HepG2 (cell line): ENCODE results near the gene RPA1. TPM values are rescaled to one million over a fixed set of nuclear protein-coding genes. Genes with fewer than 3 reads are reported as not detected.

Experiments
- CBX1 ChIP-seq: IDR thresholded peaks from one replicate; pipeline ENCODE4 v1.6.1; 2016; ENCODE audit warnings: antibody characterized with exemption, low read depth
- FOXO1 ChIP-seq: sonication (generic); formaldehyde crosslinking; IDR thresholded peaks from 2 replicates; pipeline ENCODE4 v1.4.0; 2020; ENCODE audit warnings: missing genetic modification reagents
- POLR2AphosphoS2 ChIP-seq: IDR thresholded peaks from 2 replicates; pipeline ENCODE4 v1.6.1; 2011; ENCODE audit warnings: low read depth, low read length, improper control_type of control experiment
- ZBTB3 ChIP-seq: sonication (generic); formaldehyde crosslinking; IDR thresholded peaks from 2 replicates; pipeline ENCODE4 v1.4.0; 2020; ENCODE audit warnings: low read depth, mild to moderate bottlenecking, moderate library complexity, missing genetic modification reagents, borderline replicate concordance
- ZNF556 ChIP-seq: sonication (generic); formaldehyde crosslinking; IDR thresholded peaks from 2 replicates; pipeline ENCODE4 v1.4.0; 2020; ENCODE audit warnings: mild to moderate bottlenecking, missing genetic modification reagents, borderline replicate concordance
- ZNF609 ChIP-seq: sonication (generic); formaldehyde crosslinking; IDR thresholded peaks from 2 replicates; pipeline ENCODE4 v1.4.0; 2020; ENCODE audit warnings: mild to moderate bottlenecking, missing genetic modification reagents, borderline replicate concordance
- ZNF713 ChIP-seq: sonication (generic); formaldehyde crosslinking; IDR thresholded peaks from 2 replicates; pipeline ENCODE4 v1.4.0; 2020; ENCODE audit warnings: mild to moderate bottlenecking, missing genetic modification reagents
- polyA plus RNA-seq, 8 experiments: library from polyadenylated mRNA; depleted of rRNA in 3 of 8; stranded (reverse) in 7 of 8; unstranded in 1 of 8; fragments of >200 nt; fragmentation: Illumina TruSeq in 4 of 8; extraction: Trizol in 4 of 8; gene quantifications; 2 replicates each; pipeline versions ENCODE4 v1.2.1 to v1.2.3, GENCODE V29; 2011 to 2016; ENCODE audit warnings: low read depth in 4 of 8, missing spikeins in 1 of 8, mixed read lengths in 1 of 8; ENCODE audit not compliant: insufficient read depth in 1 of 8
- total RNA-seq, 5 experiments: library from RNA; depleted of rRNA; stranded (reverse); fragments of >200 nt; fragmentation: Illumina TruSeq; extraction: Trizol; gene quantifications; 2 replicates each; pipeline ENCODE4 v1.2.3, GENCODE V29; 2016; ENCODE audit warnings: low read depth in 1 of 5
- TF ChIP-seq, protein P1 (sequence below), 2 experiments: sonication (generic) in 1 of 2; formaldehyde crosslinking in 1 of 2; IDR thresholded peaks; 2 replicates each; pipeline versions ENCODE4 v1.5.1 to v1.6.1; 2011 to 2020; ENCODE audit warnings: borderline replicate concordance in 1 of 2, low read depth in 1 of 2, low read length in 1 of 2, mild to moderate bottlenecking in 1 of 2, missing genetic modification reagents in 1 of 2, moderate library complexity in 1 of 2

RPA1 gene
- total and polyA plus RNA-seq, 2 of the 13 experiments (the other 11 are each of a cell fraction or from before 2014, with no cell fraction given), result 13.9 to 37.6 TPM

GRCh38 chr17:1909985-1910384 is 80.2 kb downstream of the RPA1 start (continued):
- TF ChIP-seq ZNF609 (CRISPR knock-in tag) (peak; percentile 54; the same call in 1 of the 2 replicates), ZBTB3 (CRISPR knock-in tag) (no peak), CBX1 (no peak), ZNF713 (CRISPR knock-in tag) (no peak), ZNF556 (CRISPR knock-in tag) (no peak), FOXO1 (CRISPR knock-in tag) (no peak), POLR2AphosphoS2 (no peak)
- TF ChIP-seq, protein P1, sequence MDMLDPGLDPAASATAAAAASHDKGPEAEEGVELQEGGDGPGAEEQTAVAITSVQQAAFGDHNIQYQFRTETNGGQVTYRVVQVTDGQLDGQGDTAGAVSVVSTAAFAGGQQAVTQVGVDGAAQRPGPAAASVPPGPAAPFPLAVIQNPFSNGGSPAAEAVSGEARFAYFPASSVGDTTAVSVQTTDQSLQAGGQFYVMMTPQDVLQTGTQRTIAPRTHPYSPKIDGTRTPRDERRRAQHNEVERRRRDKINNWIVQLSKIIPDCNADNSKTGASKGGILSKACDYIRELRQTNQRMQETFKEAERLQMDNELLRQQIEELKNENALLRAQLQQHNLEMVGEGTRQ (IDR thresholded peaks at IDR 0.05; ENCODE audit: low read depth, low read length), result no peak
- TF ChIP-seq, protein P1 (CRISPR knock-in tag; IDR thresholded peaks at IDR 0.05; ENCODE audit: borderline replicate concordance), result no peak
- TF ChIP-seq, all 625 proteins: peak for 52
